Measurements from ENCODE around the gene C19orf33.
"Not testable (repeated sequence)": the region's sequence is repeated elsewhere in the genome, so short reads cannot be mapped to it uniquely, and the experiment has no call there.

The C19orf33 gene

GRCh38 chr19:38335949-38336637, 32.0 kb downstream of the C19orf33 start:
- Histone ChIP-seq H3K36me3 (replicated peaks; ENCODE audit: low read depth, low read length) (no peaks in the 10 kb centered on the region), H3K9me3 (ENCODE audit: insufficient read depth, low read length) (no peaks in the 10 kb centered on the region), H4K20me1 (ENCODE audit: insufficient read depth, low read length) (no peaks in the 10 kb centered on the region), H3K27me3 (ENCODE audit: low read depth, low read length) (no peaks in the 10 kb centered on the region), H3K9ac (ENCODE audit: low read length) (peak overlapping the region; percentile 81), H3K79me2 (ENCODE audit: low read length) (no peaks in the 10 kb centered on the region), H3K27ac (ENCODE audit: low read length) (peak overlapping the region; percentile 79), H3K4me3 (ENCODE audit: low read length) (peak overlapping the region; percentile 87), H3K4me1 (ENCODE audit: low read length) (peaks cover 8% of the 10 kb centered on the region), H2AFZ (ENCODE audit: low read depth, low read length) (peak overlapping the region; percentile 88), H3K4me2 (ENCODE audit: low read length) (peak overlapping the region; percentile 86)
- no peak for TF ChIP-seq CTCF (IDR thresholded peaks at IDR 0.05; ENCODE audit: low read depth, low read length)
- TF ChIP-seq EZH2phosphoT487 (IDR thresholded peaks at IDR 0.05; ENCODE audit: low read depth), result no peak

- Histone ChIP-seq H3K4me3 (ENCODE audit: low read length) (peak overlapping the region; percentile 87), H3K4me1 (ENCODE audit: low read length) (peaks cover 8% of the 10 kb centered on the region), H3K4me2 (ENCODE audit: low read length) (peak overlapping the region; percentile 86), H2AFZ (ENCODE audit: low read depth, low read length) (peak overlapping the region; percentile 88), H3K36me3 (replicated peaks; ENCODE audit: low read depth, low read length) (no peaks in the 10 kb centered on the region), H3K79me2 (ENCODE audit: low read length) (no peaks in the 10 kb centered on the region), H4K20me1 (ENCODE audit: insufficient read depth, low read length) (no peaks in the 10 kb centered on the region), H3K27me3 (ENCODE audit: low read depth, low read length) (no peaks in the 10 kb centered on the region), H3K27ac (ENCODE audit: low read length) (peak overlapping the region; percentile 79), H3K9ac (ENCODE audit: low read length) (peak overlapping the region; percentile 81), H3K9me3 (ENCODE audit: insufficient read depth, low read length) (no peaks in the 10 kb centered on the region)
- TF ChIP-seq EZH2phosphoT487 (IDR thresholded peaks at IDR 0.05; ENCODE audit: low read depth), result no peak
- no peak for TF ChIP-seq CTCF (IDR thresholded peaks at IDR 0.05; ENCODE audit: low read depth, low read length)
Observed at GRCh38 chr19:38336638-38337359, 32.7 kb downstream of the C19orf33 start.

GRCh38 chr19:38337360-38337653, 33.3 kb downstream of the C19orf33 start:
- Histone ChIP-seq H3K9me3 (ENCODE audit: insufficient read depth, low read length) (no peaks in the 10 kb centered on the region), H2AFZ (ENCODE audit: low read depth, low read length) (no peak overlapping the region), H3K4me1 (ENCODE audit: low read length) (peaks cover 8% of the 10 kb centered on the region), H3K27me3 (ENCODE audit: low read depth, low read length) (no peaks in the 10 kb centered on the region), H3K27ac (ENCODE audit: low read length) (no peak overlapping the region), H3K9ac (ENCODE audit: low read length) (peak overlapping the region; percentile 3; the same call in 1 of the 2 replicates), H3K79me2 (ENCODE audit: low read length) (no peaks in the 10 kb centered on the region), H4K20me1 (ENCODE audit: insufficient read depth, low read length) (no peaks in the 10 kb centered on the region), H3K4me2 (ENCODE audit: low read length) (peak overlapping the region; percentile 86), H3K36me3 (replicated peaks; ENCODE audit: low read depth, low read length) (no peaks in the 10 kb centered on the region), H3K4me3 (ENCODE audit: low read length) (peak overlapping the region; percentile 87)
- TF ChIP-seq EZH2phosphoT487 (IDR thresholded peaks at IDR 0.05; ENCODE audit: low read depth), result no peak
- TF ChIP-seq CTCF (IDR thresholded peaks at IDR 0.05; ENCODE audit: low read depth, low read length), result no peak

GRCh38 chr19:38339011-38339410, 35.0 kb downstream of the C19orf33 start:
- not testable (repeated sequence) for H3K27ac ChIP-seq (ENCODE audit: low read length); H3K27me3 ChIP-seq (ENCODE audit: low read depth, low read length); H3K4me3 ChIP-seq (ENCODE audit: low read length); H3K4me1 ChIP-seq (ENCODE audit: low read length); H3K36me3 ChIP-seq (replicated peaks; ENCODE audit: low read depth, low read length); H3K79me2 ChIP-seq (ENCODE audit: low read length); H2AFZ ChIP-seq (ENCODE audit: low read depth, low read length); H3K9ac ChIP-seq (ENCODE audit: low read length); H4K20me1 ChIP-seq (ENCODE audit: insufficient read depth, low read length); H3K9me3 ChIP-seq (ENCODE audit: insufficient read depth, low read length); H3K4me2 ChIP-seq (ENCODE audit: low read length)
